ENCODE measurements around the gene SVOPL.

The SVOPL gene

GRCh38 chr7:138563808-138564207, 137.4 kb downstream of the SVOPL start:
- no peak for DNase-seq (ENCODE audit: low read depth in 2 of 2)

GRCh38 chr7:138559448-138559847, 141.7 kb downstream of the SVOPL start:
- DNase-seq (ENCODE audit: low read depth in 2 of 2) = no peak

GRCh38 chr7:138556771-138557484, 144.2 kb downstream of the SVOPL start:
- DNase-seq (ENCODE audit: low read depth in 2 of 2) = no peak

GRCh38 chr7:138555684-138556083, 145.5 kb downstream of the SVOPL start:
- no peak for DNase-seq (ENCODE audit: low read depth in 2 of 2)

- DNase-seq (ENCODE audit: low read depth in 2 of 2) = no peak
Measured at GRCh38 chr7:138554674-138555073, 146.5 kb downstream of the SVOPL start.

- no peak for DNase-seq (ENCODE audit: low read depth in 2 of 2)
Measured at GRCh38 chr7:138553805-138554204, 147.4 kb downstream of the SVOPL start.

- no peak for DNase-seq (ENCODE audit: low read depth in 2 of 2)
Measured at GRCh38 chr7:138551102-138551501, 150.1 kb downstream of the SVOPL start.

- DNase-seq (ENCODE audit: low read depth in 2 of 2) = no peak
Measured at GRCh38 chr7:138550337-138550736, 150.8 kb downstream of the SVOPL start.

GRCh38 chr7:138549082-138549481, 152.1 kb downstream of the SVOPL start:
- DNase-seq (ENCODE audit: low read depth in 2 of 2) = no peak

- DNase-seq (ENCODE audit: low read depth in 2 of 2) = no peak
Measured at GRCh38 chr7:138546829-138547228, 154.3 kb downstream of the SVOPL start.

- no peak for DNase-seq (ENCODE audit: low read depth in 2 of 2)
Measured at GRCh38 chr7:138546064-138546619, 155.0 kb downstream of the SVOPL start.

- no peak for DNase-seq (ENCODE audit: low read depth in 2 of 2)
Measured at GRCh38 chr7:138545123-138545522, 156.0 kb downstream of the SVOPL start.

Measured in stimulated activated CD8-positive, alpha-beta memory T cell treated with anti-CD3 and anti-CD28 coated beads, Interleukin-7, amount 100 ng/mL, for 1 hour (primary cell).